Stimulated activated CD4-positive, alpha-beta T cell treated with anti-CD3 and anti-CD28 coated beads, Interleukin-15, amount 100 ng/mL, for 48 hours (primary cell): Measurements from ENCODE around the gene BFSP2.

ENCODE experiments used
- DNase-seq, 2 donors: peaks; one replicate each; pipeline ENCODE4 v3.0.0-alpha.2; 2020; ENCODE audit warnings: low read depth in 2 of 2

Gene BFSP2

GRCh38 chr3:133383741-133384140 lies 16.1 kb upstream of the BFSP2 start:
- DNase-seq: no peak

DNA sequence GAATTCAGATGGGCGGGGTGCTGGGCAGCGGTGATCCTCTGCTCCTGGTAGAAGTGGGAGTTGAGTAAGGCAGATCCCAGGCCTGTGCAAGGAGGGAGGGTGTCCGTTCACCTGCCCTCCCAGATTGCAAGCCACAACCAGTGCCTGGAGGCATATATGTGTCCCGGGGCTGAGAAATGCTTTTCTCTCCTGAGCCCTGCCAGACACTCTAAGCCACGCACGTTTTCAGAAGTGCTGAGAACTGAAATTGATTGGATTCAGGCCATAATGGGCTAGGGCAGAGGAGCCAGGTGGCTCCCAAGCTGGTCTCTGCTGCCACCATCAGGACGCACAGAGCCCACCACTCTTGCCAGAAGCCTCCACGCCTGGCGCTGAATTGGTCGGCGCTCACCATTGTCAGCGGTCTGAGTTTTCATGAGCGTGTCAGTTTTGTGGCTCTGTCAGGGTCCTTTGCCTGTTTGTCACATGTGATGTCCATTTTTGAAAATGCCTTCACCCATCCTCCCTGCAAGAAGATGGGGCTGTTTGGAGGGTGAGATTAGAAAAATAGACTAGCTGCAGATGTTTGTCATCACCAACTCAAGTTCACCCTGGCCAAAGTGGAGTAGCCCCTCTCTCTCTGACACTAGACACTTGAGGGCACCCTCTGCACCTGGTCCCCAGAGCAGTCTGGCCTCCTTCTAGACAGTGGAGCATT lies 15.4 kb upstream of the BFSP2 start:
- peak; percentile 6 to 25 for DNase-seq

DNA sequence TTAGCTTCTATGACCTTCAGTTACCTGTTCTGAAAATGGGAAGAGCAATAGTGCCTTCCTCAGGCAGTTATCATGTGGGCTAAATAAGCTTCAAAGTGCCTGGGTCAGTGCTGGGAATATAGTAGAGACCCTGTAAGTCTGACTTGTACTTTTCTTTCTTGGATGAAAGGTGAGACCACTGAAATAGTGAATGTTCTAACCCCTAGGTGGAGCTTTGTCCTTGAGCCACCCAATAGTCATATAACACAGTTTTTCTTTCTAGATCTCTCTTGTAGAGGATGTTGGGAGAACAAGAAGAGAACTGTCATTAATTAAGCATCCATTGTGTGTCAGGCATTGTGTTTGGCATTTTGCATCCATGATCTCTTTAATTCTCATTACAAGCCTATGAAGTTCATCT lies 13.0 kb upstream of the BFSP2 start:
- DNase-seq: no peak

DNA sequence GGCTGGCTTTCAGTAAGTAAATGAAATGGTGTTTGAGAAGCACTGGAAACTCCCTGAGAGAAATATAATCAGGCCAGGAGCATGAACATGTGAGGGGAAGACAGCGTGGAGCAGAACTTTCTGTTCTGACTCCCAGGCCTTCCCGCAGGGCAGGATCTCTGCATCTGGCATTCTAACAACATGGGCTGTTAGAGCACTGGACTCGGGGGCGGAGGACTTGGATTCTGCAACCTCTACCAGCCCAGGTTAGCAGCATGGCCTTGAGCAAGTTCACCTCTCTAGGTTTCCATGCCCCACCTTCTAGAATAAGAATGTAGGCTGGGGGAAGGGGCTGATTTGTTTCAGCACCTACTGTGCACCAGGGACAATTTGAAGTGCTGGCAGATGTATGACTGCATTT lies 12.5 kb upstream of the BFSP2 start:
- no peak for DNase-seq

- DNase-seq: no peak
Observed at GRCh38 chr3:133388696-133389395, 11.0 kb upstream of the BFSP2 start.

GRCh38 chr3:133390715-133391114 lies 9.1 kb upstream of the BFSP2 start:
- no peak for DNase-seq

DNA sequence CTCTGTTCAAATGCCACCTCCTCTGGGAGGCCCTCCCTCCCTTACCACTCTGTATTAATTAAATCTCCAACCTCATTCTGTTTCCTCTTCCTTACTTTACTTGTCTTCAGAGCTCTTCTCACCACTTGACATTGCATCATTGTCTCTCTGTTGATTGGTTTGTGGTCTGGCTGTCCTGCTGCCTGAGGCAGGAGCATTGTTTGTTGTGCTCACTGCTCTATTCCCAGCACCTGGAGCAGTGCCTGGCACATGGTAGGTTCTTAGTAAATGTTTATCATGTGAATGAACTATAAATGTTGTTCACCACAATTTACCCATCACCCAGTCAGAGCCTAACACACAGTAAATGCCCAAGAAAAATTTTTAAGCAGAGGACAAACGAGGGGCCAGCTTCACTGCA lies 6.7 kb upstream of the BFSP2 start:
- DNase-seq: no peak

- no peak for DNase-seq
Observed at GRCh38 chr3:133393691-133394474, 6.0 kb upstream of the BFSP2 start.

DNA sequence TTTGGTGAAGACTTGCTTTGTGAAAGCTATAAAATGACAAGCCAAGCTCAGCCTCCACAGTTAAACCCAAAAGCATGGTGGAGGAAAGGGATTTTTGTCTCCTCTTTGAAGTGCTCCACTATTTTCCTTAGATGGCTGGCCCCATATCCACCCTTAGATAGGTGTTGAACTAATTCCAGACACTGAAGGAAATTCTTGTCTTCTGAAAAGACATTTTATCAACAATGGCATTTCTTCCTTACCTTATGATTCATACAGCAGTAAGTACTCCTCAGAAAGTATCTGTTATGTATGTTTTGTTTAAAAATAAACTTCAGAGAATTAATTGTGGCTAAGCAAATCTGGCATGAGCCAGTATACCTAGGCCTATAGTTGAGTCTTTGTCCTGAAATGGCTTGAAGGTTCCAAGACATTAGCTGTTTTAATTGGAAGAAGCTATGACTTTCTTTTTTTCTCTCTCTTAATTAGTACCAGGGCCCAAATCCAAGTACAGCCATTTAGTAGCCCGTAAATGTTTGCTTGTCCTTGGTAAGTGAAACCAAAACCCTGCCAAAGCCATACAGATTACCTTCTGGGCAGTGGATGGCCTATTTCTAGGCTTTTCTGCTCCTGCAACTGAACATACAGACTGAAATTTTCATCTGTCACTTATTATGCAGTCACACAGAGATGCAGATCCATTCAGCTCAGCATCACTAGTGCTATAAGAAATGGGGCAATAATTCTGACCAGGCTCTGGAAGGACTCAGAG lies 5.1 kb upstream of the BFSP2 start:
- no peak for DNase-seq

GRCh38 chr3:133396906-133397305 lies 3.0 kb upstream of the BFSP2 start:
- no peak for DNase-seq

GRCh38 chr3:133401374-133402135 lies 1.7 kb downstream of the BFSP2 start:
- no peak for DNase-seq

DNA sequence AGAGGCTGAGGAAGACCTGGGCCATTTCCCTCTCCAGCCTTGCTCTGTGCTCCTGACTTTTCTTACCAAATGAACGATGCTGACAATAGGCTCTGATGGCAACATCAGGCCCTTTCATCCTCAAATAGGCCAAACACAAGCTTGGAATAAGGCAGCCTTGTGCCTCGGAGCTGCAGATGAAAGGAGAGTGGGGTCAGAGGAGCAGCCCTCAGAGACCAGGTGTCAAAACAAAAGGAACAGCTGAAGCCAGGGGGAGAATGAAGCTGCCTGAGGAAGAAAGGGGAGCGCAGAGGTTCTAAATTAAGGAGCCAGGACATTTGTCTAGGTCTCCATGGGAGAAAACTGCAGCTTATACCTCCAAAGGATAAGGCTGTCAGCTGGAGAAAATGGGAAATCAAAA lies 5.1 kb downstream of the BFSP2 start:
- no peak for DNase-seq

DNA sequence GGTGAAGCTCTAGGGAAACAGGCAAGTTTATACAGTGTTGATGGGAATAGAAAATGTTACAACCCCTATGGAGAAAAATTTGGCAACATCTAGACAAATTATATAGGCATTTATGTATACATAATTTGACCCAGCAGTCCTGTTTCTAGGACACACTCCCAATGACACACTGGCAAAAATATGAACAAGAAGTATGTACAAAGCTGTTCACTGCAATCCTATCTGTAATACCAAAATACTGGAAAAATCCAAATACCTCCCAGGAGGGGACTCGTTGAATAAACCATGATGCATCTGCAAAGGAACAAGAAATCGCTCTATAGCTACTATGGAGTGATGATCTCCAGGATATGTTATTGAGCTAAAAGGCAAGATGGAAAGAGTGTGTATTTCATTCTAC lies 8.5 kb downstream of the BFSP2 start:
- DNase-seq: no peak

- no peak for DNase-seq
Observed at GRCh38 chr3:133408961-133409360, 9.1 kb downstream of the BFSP2 start.

DNA sequence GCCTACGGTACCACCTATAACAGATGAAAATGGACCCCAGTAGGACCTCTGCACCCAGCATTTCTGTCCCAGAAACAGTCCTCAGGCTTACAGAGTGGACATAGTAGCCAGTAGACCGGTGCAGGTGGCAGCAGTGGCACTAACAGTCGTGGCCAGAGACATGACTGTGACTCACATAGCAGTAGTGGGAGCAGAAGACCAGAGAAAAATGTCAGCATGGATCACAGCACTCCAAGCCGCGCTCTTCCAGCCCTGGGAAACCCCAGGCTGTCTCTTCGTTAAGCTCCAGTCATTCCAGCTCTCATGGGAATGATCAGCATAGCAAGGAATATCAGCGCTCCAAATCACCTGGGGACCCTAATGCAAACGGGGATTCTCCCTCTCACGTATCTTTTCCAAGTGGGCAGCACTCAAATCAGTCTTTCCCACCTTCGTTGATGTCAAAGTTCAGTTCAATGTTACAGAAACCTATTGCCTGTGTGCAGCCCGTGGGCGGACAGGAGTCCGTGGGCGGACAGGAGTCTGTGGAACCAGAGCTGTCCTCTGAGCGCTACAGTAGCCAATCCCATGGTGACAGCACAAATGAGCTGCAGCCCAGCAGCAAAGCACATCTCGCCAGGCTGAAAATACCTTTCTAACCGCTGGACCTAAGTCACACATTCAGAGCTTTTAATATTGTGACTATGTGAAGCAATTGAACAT lies 10.5 kb downstream of the BFSP2 start:
- DNase-seq: no peak

DNA sequence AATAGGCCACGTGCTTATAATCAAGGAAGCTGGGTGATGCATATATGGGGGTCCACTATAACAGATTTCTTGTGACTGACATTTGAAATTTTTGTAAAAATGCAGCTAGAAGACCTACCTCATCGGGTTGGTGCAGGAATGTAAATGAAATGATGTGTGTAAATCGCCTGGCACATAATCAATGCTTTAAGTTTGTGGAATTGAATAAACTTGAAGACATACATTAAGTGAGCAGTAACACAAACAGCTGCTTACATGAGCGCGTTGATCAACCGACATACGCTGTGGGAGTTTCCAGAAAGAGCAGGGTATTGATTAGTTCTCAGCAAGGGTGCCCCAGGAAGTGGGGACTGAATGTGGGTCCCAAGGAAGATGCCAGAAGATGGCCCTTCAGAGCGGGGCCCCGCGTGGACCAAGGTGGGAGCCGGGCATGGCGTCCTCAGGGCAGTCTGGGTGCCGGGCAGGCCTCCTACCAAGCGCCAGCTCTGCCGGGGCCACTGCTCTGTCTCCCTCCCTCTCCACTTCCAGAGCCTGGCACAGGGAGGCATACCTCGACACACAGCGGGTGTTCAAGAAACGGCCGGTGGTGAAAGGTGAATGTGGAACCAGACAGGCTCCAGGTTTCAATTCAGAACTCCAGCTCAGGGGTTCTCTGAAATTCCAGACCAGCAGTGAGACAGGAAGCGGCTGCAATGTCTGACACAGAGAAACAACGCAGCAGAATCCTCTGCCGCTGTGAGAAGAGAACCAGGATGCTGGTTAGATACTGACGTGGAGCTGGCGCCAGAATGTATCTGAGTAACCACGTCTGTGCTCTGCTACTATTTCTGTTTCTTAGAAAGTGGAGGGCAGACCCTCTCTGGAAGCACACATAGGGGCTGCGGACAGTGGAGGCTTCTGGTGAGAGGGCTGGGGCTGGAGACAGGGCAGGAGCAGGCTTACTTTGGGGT lies 12.6 kb downstream of the BFSP2 start:
- DNase-seq: no peak

GRCh38 chr3:133413161-133414020 lies 13.5 kb downstream of the BFSP2 start:
- DNase-seq: no peak

GRCh38 chr3:133414021-133414392 lies 14.2 kb downstream of the BFSP2 start:
- no peak for DNase-seq

DNA sequence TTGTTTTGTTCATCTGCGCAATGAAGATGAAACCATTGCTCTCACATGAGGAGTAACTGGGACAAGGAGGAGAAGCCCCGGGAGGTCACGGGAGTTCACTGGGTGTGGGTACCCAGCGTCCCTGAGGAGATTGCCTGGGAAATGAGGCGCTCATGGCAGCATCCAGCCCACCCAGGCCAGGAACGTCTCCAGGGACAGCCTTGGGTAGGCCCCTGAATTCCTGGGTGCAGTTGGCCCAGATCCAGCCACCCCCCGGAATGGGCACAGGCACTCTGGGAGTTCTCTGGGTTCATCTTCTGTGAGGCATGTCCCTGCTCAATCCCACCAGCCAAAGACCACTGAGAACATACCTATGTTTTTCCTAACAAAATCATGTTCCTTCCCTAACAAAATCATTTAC lies 18.5 kb downstream of the BFSP2 start:
- DNase-seq: no peak
